Measurements from ENCODE around the gene HEATR9.

Gene HEATR9

GRCh38 chr17:35909408-35909807 is 40.7 kb upstream of the HEATR9 start:
- TF ChIP-seq CTCF (conservative IDR thresholded peaks at IDR 0.05; ENCODE audit: low read length), result no peak
- no peak for TF ChIP-seq EZH2phosphoT487 (IDR thresholded peaks at IDR 0.05; ENCODE audit: borderline replicate concordance)
- Histone ChIP-seq H3K4me1 (ENCODE audit: insufficient read depth, low read length, poor library complexity, severe bottlenecking) (no peaks in the 10 kb centered on the region), H3K79me2 (ENCODE audit: insufficient read depth, low read length) (no peaks in the 10 kb centered on the region), H3K9ac (ENCODE audit: low read depth, low read length, poor library complexity, severe bottlenecking) (no peak overlapping the region), H4K20me1 (ENCODE audit: insufficient read depth, low read length, poor library complexity, severe bottlenecking) (no peaks in the 10 kb centered on the region), H3K4me3 (ENCODE audit: low read length, poor library complexity, severe bottlenecking) (no peak overlapping the region), H3K9me3 (ENCODE audit: insufficient read depth, low read depth, low read length) (no peaks in the 10 kb centered on the region), H2AFZ (ENCODE audit: low read length) (no peak overlapping the region), H3K9me2 (replicated peaks; ENCODE audit: low read depth, low read length) (no peaks in the 10 kb centered on the region), H3K4me2 (ENCODE audit: low read depth, low read length, poor library complexity, severe bottlenecking) (no peak overlapping the region), H3K36me3 (ENCODE audit: insufficient read depth, low read length) (no peaks in the 10 kb centered on the region), H3F3A (ENCODE audit: low read depth) (no peaks in the 10 kb centered on the region), H3K27me3 (ENCODE audit: insufficient read depth, low read length, poor library complexity, severe bottlenecking) (no peaks in the 10 kb centered on the region)

- Histone ChIP-seq H3K4me3 (ENCODE audit: low read length, poor library complexity, severe bottlenecking) (no peak overlapping the region), H3F3A (ENCODE audit: low read depth) (no peaks in the 10 kb centered on the region), H3K9ac (ENCODE audit: low read depth, low read length, poor library complexity, severe bottlenecking) (no peak overlapping the region), H2AFZ (ENCODE audit: low read length) (no peak overlapping the region), H3K79me2 (ENCODE audit: insufficient read depth, low read length) (no peaks in the 10 kb centered on the region), H3K9me3 (ENCODE audit: insufficient read depth, low read depth, low read length) (no peaks in the 10 kb centered on the region), H3K36me3 (ENCODE audit: insufficient read depth, low read length) (no peaks in the 10 kb centered on the region), H3K9me2 (replicated peaks; ENCODE audit: low read depth, low read length) (no peaks in the 10 kb centered on the region), H3K27me3 (ENCODE audit: insufficient read depth, low read length, poor library complexity, severe bottlenecking) (no peaks in the 10 kb centered on the region), H3K4me1 (ENCODE audit: insufficient read depth, low read length, poor library complexity, severe bottlenecking) (no peaks in the 10 kb centered on the region), H4K20me1 (ENCODE audit: insufficient read depth, low read length, poor library complexity, severe bottlenecking) (no peaks in the 10 kb centered on the region), H3K4me2 (ENCODE audit: low read depth, low read length, poor library complexity, severe bottlenecking) (no peak overlapping the region)
- TF ChIP-seq EZH2phosphoT487 (IDR thresholded peaks at IDR 0.05; ENCODE audit: borderline replicate concordance), result no peak
- no peak for TF ChIP-seq CTCF (conservative IDR thresholded peaks at IDR 0.05; ENCODE audit: low read length)
Observed at GRCh38 chr17:35907691-35908090, 39.0 kb upstream of the HEATR9 start.

- Histone ChIP-seq H3K36me3 (ENCODE audit: insufficient read depth, low read length) (no peaks in the 10 kb centered on the region), H2AFZ (ENCODE audit: low read length) (no peak overlapping the region), H3K79me2 (ENCODE audit: insufficient read depth, low read length) (no peaks in the 10 kb centered on the region), H3K27me3 (ENCODE audit: insufficient read depth, low read length, poor library complexity, severe bottlenecking) (no peaks in the 10 kb centered on the region), H3K4me1 (ENCODE audit: insufficient read depth, low read length, poor library complexity, severe bottlenecking) (no peaks in the 10 kb centered on the region), H4K20me1 (ENCODE audit: insufficient read depth, low read length, poor library complexity, severe bottlenecking) (no peaks in the 10 kb centered on the region), H3K9ac (ENCODE audit: low read depth, low read length, poor library complexity, severe bottlenecking) (no peak overlapping the region), H3K4me3 (ENCODE audit: low read length, poor library complexity, severe bottlenecking) (no peak overlapping the region), H3F3A (ENCODE audit: low read depth) (no peaks in the 10 kb centered on the region), H3K4me2 (ENCODE audit: low read depth, low read length, poor library complexity, severe bottlenecking) (no peak overlapping the region), H3K9me2 (replicated peaks; ENCODE audit: low read depth, low read length) (no peaks in the 10 kb centered on the region), H3K9me3 (ENCODE audit: insufficient read depth, low read depth, low read length) (no peaks in the 10 kb centered on the region)
- TF ChIP-seq CTCF (conservative IDR thresholded peaks at IDR 0.05; ENCODE audit: low read length) (no peak), EZH2phosphoT487 (IDR thresholded peaks at IDR 0.05; ENCODE audit: borderline replicate concordance) (no peak)
Observed at GRCh38 chr17:35906926-35907637, 38.4 kb upstream of the HEATR9 start.

Measured in Loucy (cell line).